Measurements from ENCODE around the gene MAN1C1.
A peak's percentile ranks its signal among the peaks of the same experiment; 100 is the strongest.

The MAN1C1 gene

GRCh38 chr1:25799352-25799934, 182.9 kb downstream of the MAN1C1 start:
- H3F3A ChIP-seq (ENCODE audit: insufficient read depth), result no peaks in the 10 kb centered on the region
- TF ChIP-seq, protein P1, sequence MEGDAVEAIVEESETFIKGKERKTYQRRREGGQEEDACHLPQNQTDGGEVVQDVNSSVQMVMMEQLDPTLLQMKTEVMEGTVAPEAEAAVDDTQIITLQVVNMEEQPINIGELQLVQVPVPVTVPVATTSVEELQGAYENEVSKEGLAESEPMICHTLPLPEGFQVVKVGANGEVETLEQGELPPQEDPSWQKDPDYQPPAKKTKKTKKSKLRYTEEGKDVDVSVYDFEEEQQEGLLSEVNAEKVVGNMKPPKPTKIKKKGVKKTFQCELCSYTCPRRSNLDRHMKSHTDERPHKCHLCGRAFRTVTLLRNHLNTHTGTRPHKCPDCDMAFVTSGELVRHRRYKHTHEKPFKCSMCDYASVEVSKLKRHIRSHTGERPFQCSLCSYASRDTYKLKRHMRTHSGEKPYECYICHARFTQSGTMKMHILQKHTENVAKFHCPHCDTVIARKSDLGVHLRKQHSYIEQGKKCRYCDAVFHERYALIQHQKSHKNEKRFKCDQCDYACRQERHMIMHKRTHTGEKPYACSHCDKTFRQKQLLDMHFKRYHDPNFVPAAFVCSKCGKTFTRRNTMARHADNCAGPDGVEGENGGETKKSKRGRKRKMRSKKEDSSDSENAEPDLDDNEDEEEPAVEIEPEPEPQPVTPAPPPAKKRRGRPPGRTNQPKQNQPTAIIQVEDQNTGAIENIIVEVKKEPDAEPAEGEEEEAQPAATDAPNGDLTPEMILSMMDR (IDR thresholded peaks at IDR 0.05; ENCODE audit: insufficient read depth, low read length, poor library complexity, severe bottlenecking), result no peak
- TF ChIP-seq EZH2phosphoT487 (conservative IDR thresholded peaks at IDR 0.05; ENCODE audit: low read length), result no peak
- no peak overlapping the region for H3K27ac ChIP-seq (ENCODE audit: low read depth, low read length)
- H2AFZ ChIP-seq (ENCODE audit: low read depth, low read length, severe bottlenecking), result no peak overlapping the region
- no peak overlapping the region for H3K4me2 ChIP-seq (ENCODE audit: low read depth, low read length, poor library complexity, severe bottlenecking)
- H3K27me3 ChIP-seq (ENCODE audit: low read length), result no peaks in the 10 kb centered on the region
- no peaks in the 10 kb centered on the region for H3K36me3 ChIP-seq (ENCODE audit: low read length)
- H3K9me3 ChIP-seq (ENCODE audit: insufficient read depth, low read length), result no peaks in the 10 kb centered on the region
- no peak overlapping the region for H3K9ac ChIP-seq (ENCODE audit: low read length)
- no peaks in the 10 kb centered on the region for H3K9me2 ChIP-seq (replicated peaks; ENCODE audit: insufficient read depth, low read length)
- no peak overlapping the region for H3K4me3 ChIP-seq (ENCODE audit: insufficient read depth, low read length, poor library complexity, severe bottlenecking)
- no peaks in the 10 kb centered on the region for H3K79me2 ChIP-seq (ENCODE audit: insufficient read depth, low read length)
- no peaks in the 10 kb centered on the region for H4K20me1 ChIP-seq (ENCODE audit: low read depth, low read length)

DNA sequence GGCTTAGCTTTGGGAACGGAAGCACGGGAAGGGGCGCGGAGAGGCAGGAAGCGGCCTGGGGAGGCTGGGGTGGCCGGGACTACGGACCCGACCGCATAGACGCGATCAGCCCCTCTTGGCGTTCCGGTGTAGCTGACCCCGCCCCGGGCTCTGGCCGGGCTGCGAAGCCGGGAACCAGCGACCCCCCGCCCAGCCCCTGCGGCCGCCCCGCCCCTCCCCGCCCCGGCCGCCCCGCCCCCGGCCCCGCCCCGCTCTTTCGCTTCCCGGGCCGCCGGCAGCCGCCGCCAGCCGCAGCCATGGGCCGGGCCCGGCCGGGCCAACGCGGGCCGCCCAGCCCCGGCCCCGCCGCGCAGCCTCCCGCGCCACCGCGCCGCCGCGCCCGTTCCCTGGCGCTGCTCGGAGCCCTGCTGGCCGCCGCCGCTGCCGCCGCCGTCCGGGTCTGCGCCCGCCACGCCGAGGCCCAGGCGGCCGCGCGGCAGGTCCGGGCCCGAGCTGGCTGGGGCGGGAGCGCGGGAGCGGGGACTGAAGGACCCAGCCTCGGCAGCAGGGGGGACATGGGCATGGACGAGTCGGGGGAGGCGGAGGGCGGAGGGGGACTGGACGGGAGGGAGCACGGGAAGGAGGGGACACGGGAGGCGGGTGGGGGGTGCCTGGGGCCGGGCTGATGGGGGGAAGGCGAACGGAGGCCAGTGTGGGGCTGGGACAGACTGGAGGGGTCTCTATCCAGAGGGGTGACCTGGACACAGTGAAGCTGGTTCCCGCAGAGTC, 183.5 kb downstream of the MAN1C1 start, which contains the start of gene SELENON:
Gene SELENON (plus strand): TSS at position 259 of the 768 bp plus-strand sequence. CDS start 38 bp downstream, at position 297.
- no peaks in the 10 kb centered on the region for H3K9me2 ChIP-seq (replicated peaks; ENCODE audit: insufficient read depth, low read length)
- peak within 1 kb of the TSS; percentile 30 for H3K4me2 ChIP-seq (ENCODE audit: low read depth, low read length, poor library complexity, severe bottlenecking)
- H3K79me2 ChIP-seq (ENCODE audit: insufficient read depth, low read length), result no peaks in the 10 kb centered on the region
- H3K4me3 ChIP-seq (ENCODE audit: insufficient read depth, low read length, poor library complexity, severe bottlenecking), result peak within 1 kb of the TSS; percentile 22
- H3K27ac ChIP-seq (ENCODE audit: low read depth, low read length), result no peak within 1 kb of the TSS
- TF ChIP-seq, protein P1 (IDR thresholded peaks at IDR 0.05; ENCODE audit: insufficient read depth, low read length, poor library complexity, severe bottlenecking), result no peak
- no peak for TF ChIP-seq EZH2phosphoT487 (conservative IDR thresholded peaks at IDR 0.05; ENCODE audit: low read length)
- no peak within 1 kb of the TSS for H2AFZ ChIP-seq (ENCODE audit: low read depth, low read length, severe bottlenecking)
- H3K9me3 ChIP-seq (ENCODE audit: insufficient read depth, low read length), result no peaks in the 10 kb centered on the region
- H4K20me1 ChIP-seq (ENCODE audit: low read depth, low read length), result no peaks in the 10 kb centered on the region
- no peaks in the 10 kb centered on the region for H3F3A ChIP-seq (ENCODE audit: insufficient read depth)
- no peak within 1 kb of the TSS for H3K9ac ChIP-seq (ENCODE audit: low read length)
- no peaks in the 10 kb centered on the region for H3K36me3 ChIP-seq (ENCODE audit: low read length)
- H3K27me3 ChIP-seq (ENCODE audit: low read length), result no peaks in the 10 kb centered on the region

GRCh38 chr1:25800703-25801377, 184.2 kb downstream of the MAN1C1 start:
- Histone ChIP-seq H3F3A (ENCODE audit: insufficient read depth) (no peaks in the 10 kb centered on the region), H3K4me3 (ENCODE audit: insufficient read depth, low read length, poor library complexity, severe bottlenecking) (no peak overlapping the region), H4K20me1 (ENCODE audit: low read depth, low read length) (no peaks in the 10 kb centered on the region), H3K79me2 (ENCODE audit: insufficient read depth, low read length) (no peaks in the 10 kb centered on the region), H3K27me3 (ENCODE audit: low read length) (no peaks in the 10 kb centered on the region), H3K36me3 (ENCODE audit: low read length) (no peaks in the 10 kb centered on the region), H3K9ac (ENCODE audit: low read length) (no peak overlapping the region), H3K27ac (ENCODE audit: low read depth, low read length) (no peak overlapping the region), H3K4me2 (ENCODE audit: low read depth, low read length, poor library complexity, severe bottlenecking) (peak overlapping the region; percentile 30), H3K9me3 (ENCODE audit: insufficient read depth, low read length) (no peaks in the 10 kb centered on the region), H3K9me2 (replicated peaks; ENCODE audit: insufficient read depth, low read length) (no peaks in the 10 kb centered on the region), H2AFZ (ENCODE audit: low read depth, low read length, severe bottlenecking) (no peak overlapping the region)
- TF ChIP-seq, protein P1 (IDR thresholded peaks at IDR 0.05; ENCODE audit: insufficient read depth, low read length, poor library complexity, severe bottlenecking), result no peak
- no peak for TF ChIP-seq EZH2phosphoT487 (conservative IDR thresholded peaks at IDR 0.05; ENCODE audit: low read length)
